WTC11 (cell line): ENCODE measurements around the gene GRIK2.

ENCODE experiments used
- CBFB ChIP-seq: sonication (generic); formaldehyde crosslinking; IDR thresholded peaks from 2 replicates; pipeline ENCODE4 v1.8.1; 2022; ENCODE audit warnings: mild to moderate bottlenecking, low read depth, missing genetic modification reagents
- CTCF ChIP-seq: fragments of 200-600 bp; IDR thresholded peaks from 2 replicates; pipeline ENCODE4 v1.8.0; 2022; ENCODE audit warnings: antibody characterized with exemption
- ESRRA ChIP-seq: sonication (generic); formaldehyde crosslinking; IDR thresholded peaks from 2 replicates; pipeline ENCODE4 v1.8.1; 2022; ENCODE audit warnings: mild to moderate bottlenecking, missing genetic modification reagents, borderline replicate concordance
- ZBTB43 ChIP-seq: sonication (generic); formaldehyde crosslinking; IDR thresholded peaks from 2 replicates; pipeline ENCODE4 v1.8.1; 2023; ENCODE audit warnings: mild to moderate bottlenecking, missing genetic modification reagents

DNA sequence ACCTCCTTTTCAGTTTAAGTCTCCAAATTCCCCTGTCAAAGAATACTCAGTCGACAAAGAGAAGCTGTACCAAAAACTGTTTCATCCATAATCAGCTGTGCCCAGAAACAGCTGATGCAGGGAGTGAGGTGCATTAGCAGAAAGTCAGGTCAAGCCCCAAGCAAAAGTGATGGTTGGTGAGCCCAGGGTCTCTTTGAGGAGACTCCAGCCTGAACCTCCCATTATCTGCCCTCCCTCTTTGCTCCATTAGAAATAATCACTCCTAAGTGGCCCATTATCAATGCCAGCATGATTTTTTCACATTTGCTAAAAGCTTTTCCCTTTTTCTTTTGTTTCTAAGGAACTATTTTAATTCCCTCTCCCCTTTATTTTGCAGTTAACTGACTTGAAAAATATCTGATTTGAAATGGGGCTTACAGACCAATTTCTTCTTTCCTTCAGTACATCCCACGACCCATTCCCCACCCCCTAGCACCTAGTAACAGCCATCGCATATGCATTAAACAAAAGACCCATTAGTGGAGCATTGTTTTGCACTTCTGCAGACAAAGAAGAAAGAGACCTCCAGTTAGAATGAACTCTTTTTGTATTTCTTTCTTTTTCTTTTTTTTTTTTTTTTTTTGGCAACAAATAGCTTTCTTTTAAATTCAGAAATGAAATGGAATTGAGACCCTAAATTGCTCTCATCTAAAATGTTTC lies 257.0 kb downstream of the GRIK2 start:
- TF ChIP-seq CTCF: no peak
- no peak for TF ChIP-seq ESRRA
- no peak for TF ChIP-seq ZBTB43
- no peak for TF ChIP-seq CBFB (CRISPR knock-in tag)
